ENCODE measurements around the gene TUFM.

- no peak for TF ChIP-seq POLR2AphosphoS5 (IDR thresholded peaks at IDR 0.05)
- no peak for TF ChIP-seq CTCF (IDR thresholded peaks at IDR 0.05)
- TF ChIP-seq POLR2A (IDR thresholded peaks at IDR 0.05): no peak
These were observed 2.4 kb downstream of the TUFM start for GRCh38 chr16:28843766-28844165.

All from suprapubic skin (tissue), 4 donors.